Calu3 (cell line): Measurements from ENCODE around the gene NT5DC3. TPM values are rescaled to one million over a fixed set of nuclear protein-coding genes. Genes with fewer than 3 reads are reported as not detected.

Experiments
- BruUV-seq: library from RNA; stranded (reverse); fragments of 400-500 nt; replicated peaks from 2 replicates; lab custom pipeline; 2021; lab: Mats Ljungman, UMichigan
- CTCF ChIA-PET: fragments of 300-600 bp; sonication (Branson Sonifier 250); formaldehyde crosslinking; loops from one replicate; lab custom pipeline; 2022; ENCODE audit warnings: antibody characterized with exemption; lab: Charles Lee
- DNase-seq: peaks from one replicate; pipeline ENCODE4 v3.0.0; 2022
- H3K27ac Mint-ChIP-seq: one replicate; pipeline ENCODE4 v1.8.0; 2022; ENCODE audit warnings: mixed read lengths; ENCODE audit not compliant: unreplicated experiment
- H3K27me3 Mint-ChIP-seq: one replicate; pipeline ENCODE4 v1.8.0; 2022; ENCODE audit warnings: mixed read lengths; ENCODE audit not compliant: unreplicated experiment
- H3K36me3 Mint-ChIP-seq: one replicate; pipeline ENCODE4 v1.8.0; 2022; ENCODE audit warnings: mild to moderate bottlenecking, moderate library complexity, mixed read lengths; ENCODE audit not compliant: insufficient read depth, unreplicated experiment
- H3K4me1 Mint-ChIP-seq: one replicate; pipeline ENCODE4 v1.8.0; 2022; ENCODE audit warnings: mild to moderate bottlenecking, low read depth, mixed read lengths; ENCODE audit not compliant: unreplicated experiment
- H3K4me3 Mint-ChIP-seq: one replicate; pipeline ENCODE4 v1.8.0; 2022; ENCODE audit warnings: mild to moderate bottlenecking, low read depth, moderate library complexity, mixed read lengths; ENCODE audit not compliant: unreplicated experiment
- H3K9me3 Mint-ChIP-seq: one replicate; pipeline ENCODE4 v1.8.0; 2022; ENCODE audit warnings: low read depth, mixed read lengths; ENCODE audit not compliant: unreplicated experiment
- intact Hi-C: fragments of 100-400 bp; cut with micrococcal nuclease; formaldehyde crosslinking; loops from one replicate; pipeline ENCODE4 v1.10.0; 2022; ENCODE audit not compliant: unreplicated experiment
- total RNA-seq: library from RNA; stranded (reverse); gene quantifications from 2 replicates; pipeline ENCODE4 v1.2.3, GENCODE V29; 2022
- TF ChIP-seq, protein P1 (sequence below): fragments of 200-600 bp; IDR thresholded peaks from one replicate; pipeline ENCODE4 v1.8.0; 2022; ENCODE audit warnings: antibody characterized with exemption; ENCODE audit not compliant: unreplicated experiment

The NT5DC3 gene
- total RNA-seq, 1 experiment from 2014 or later: 24.0 TPM

DNA sequence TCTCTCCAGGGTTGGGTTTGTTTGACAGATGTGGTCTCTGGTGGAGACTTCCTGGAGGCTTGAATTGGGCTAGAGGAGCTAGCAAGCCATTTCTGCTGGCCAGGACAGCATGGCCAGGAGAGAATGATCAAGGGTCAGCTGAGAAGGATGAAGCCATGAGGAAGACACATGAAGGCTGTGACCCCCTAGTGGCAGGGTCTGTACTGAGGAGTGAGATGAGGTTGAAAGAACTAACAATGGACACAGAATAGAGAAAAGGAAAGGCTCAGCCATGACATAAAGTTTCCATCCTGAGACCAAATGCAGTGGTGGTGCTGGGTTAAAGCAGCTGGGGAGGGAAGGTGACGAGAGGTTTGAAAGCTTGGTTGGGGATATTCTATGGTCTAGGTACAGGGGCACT is 89.9 kb downstream of the NT5DC3 start:
- CTCF ChIA-PET: no interaction called here
- TF ChIP-seq, protein P1, sequence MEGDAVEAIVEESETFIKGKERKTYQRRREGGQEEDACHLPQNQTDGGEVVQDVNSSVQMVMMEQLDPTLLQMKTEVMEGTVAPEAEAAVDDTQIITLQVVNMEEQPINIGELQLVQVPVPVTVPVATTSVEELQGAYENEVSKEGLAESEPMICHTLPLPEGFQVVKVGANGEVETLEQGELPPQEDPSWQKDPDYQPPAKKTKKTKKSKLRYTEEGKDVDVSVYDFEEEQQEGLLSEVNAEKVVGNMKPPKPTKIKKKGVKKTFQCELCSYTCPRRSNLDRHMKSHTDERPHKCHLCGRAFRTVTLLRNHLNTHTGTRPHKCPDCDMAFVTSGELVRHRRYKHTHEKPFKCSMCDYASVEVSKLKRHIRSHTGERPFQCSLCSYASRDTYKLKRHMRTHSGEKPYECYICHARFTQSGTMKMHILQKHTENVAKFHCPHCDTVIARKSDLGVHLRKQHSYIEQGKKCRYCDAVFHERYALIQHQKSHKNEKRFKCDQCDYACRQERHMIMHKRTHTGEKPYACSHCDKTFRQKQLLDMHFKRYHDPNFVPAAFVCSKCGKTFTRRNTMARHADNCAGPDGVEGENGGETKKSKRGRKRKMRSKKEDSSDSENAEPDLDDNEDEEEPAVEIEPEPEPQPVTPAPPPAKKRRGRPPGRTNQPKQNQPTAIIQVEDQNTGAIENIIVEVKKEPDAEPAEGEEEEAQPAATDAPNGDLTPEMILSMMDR: no peak
- H3K27ac Mint-ChIP-seq: no peak overlapping the region
- no peaks in the 10 kb centered on the region for H3K36me3 Mint-ChIP-seq
- H3K4me1 Mint-ChIP-seq: peaks cover 15% of the 10 kb centered on the region
- no peaks in the 10 kb centered on the region for H3K9me3 Mint-ChIP-seq
- BruUV-seq: no TSS peak
- intact Hi-C loops: no loop called here
- no peak overlapping the region for H3K4me3 Mint-ChIP-seq
- no peaks in the 10 kb centered on the region for H3K27me3 Mint-ChIP-seq
- DNase-seq: no peak

DNA sequence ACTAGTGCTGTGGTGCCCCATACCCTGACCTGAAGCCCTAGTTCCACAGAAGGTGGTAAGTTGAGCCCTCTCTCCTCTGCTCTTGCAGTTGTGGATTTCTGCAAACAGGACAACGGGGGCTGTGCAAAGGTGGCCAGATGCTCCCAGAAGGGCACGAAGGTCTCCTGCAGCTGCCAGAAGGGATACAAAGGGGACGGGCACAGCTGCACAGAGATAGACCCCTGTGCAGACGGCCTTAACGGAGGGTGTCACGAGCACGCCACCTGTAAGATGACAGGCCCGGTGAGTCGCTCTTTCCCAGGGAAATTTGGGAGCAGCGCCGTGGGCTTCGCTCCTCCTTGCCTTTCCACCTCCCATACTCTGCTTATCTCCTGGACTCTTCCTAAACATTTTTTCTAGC is 92.2 kb downstream of the NT5DC3 start:
- CTCF ChIA-PET: interaction anchor here (1.3 kb wide), 1 partner anchor 40 kb away, joined by 3 read pairs; no protein-coding TSS in a partner anchor

DNA sequence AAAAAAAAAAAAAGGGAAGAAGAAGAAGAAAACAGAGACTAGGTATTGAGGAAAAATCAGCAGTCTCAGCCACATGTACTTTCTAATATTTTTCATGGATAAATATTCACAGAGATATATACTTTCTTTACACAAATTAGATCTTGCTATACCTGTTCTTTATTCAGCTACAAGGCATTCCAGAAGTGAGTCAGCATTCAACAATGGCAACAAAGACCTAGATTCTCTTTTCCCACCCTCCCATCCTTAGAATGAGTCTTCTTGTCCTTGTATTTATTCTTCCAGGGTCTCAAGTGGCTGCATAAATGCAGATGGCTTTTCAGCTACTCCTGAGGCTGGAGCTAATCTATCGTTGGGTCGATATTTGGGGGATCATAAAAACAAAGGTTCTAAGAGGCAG is 93.0 kb downstream of the NT5DC3 start:
- no peak overlapping the region for H3K4me3 Mint-ChIP-seq
- BruUV-seq: no TSS peak
- no peaks in the 10 kb centered on the region for H3K27me3 Mint-ChIP-seq
- DNase-seq: no peak
- intact Hi-C loops: no loop called here
- no peaks in the 10 kb centered on the region for H3K36me3 Mint-ChIP-seq
- no peak overlapping the region for H3K27ac Mint-ChIP-seq
- TF ChIP-seq, protein P1: no peak
- H3K4me1 Mint-ChIP-seq: peaks cover 15% of the 10 kb centered on the region
- CTCF ChIA-PET: interaction anchor here (0.7 to 1.3 kb wide), 3 partner anchors 39 to 173 kb away, joined by 3 read pairs; no protein-coding TSS in a partner anchor
- no peaks in the 10 kb centered on the region for H3K9me3 Mint-ChIP-seq

More for the DNA sequence above, 92.2 kb downstream of the NT5DC3 start:
- intact Hi-C loops: no loop called here
- Mint-ChIP-seq H3K4me1 (peaks cover 15% of the 10 kb centered on the region), H3K9me3 (no peaks in the 10 kb centered on the region), H3K36me3 (no peaks in the 10 kb centered on the region), H3K27ac (no peak overlapping the region), H3K27me3 (no peaks in the 10 kb centered on the region), H3K4me3 (no peak overlapping the region)
- DNase-seq: no peak
- BruUV-seq: no TSS peak
- TF ChIP-seq, protein P1: no peak

DNA sequence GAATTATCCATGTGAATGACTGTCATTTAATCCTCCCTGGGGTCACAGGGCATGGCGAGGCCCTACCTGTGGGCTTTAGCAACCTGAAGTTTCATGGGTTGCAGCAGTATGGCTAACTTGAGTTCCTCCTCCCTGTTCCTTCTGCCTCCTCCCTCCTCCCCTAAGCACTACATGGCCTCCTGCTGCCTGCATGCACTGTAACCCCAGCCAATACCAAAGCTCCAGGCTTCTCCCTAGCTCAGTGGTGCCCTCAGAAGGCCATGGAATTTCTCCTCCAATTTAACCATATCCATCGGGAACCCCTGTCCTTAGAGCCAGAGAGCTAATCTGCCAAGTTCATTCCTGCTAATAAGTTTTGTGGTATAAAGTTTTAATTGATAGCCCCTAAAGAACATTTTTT is 95.1 kb downstream of the NT5DC3 start:
- H3K4me3 Mint-ChIP-seq: no peak overlapping the region
- BruUV-seq: no TSS peak
- TF ChIP-seq, protein P1: no peak
- H3K27ac Mint-ChIP-seq: no peak overlapping the region
- H3K36me3 Mint-ChIP-seq: peaks cover 6% of the 10 kb centered on the region
- CTCF ChIA-PET: no interaction called here
- peaks cover 9% of the 10 kb centered on the region for H3K27me3 Mint-ChIP-seq
- no peaks in the 10 kb centered on the region for H3K9me3 Mint-ChIP-seq
- H3K4me1 Mint-ChIP-seq: peaks cover 24% of the 10 kb centered on the region
- intact Hi-C loops: no loop called here
- DNase-seq: no peak
